ENCODE results near the gene ATP2B3.

Gene ATP2B3

GRCh38 chrX:153492543-153492942 is 24.9 kb upstream of the ATP2B3 start:
- Histone ChIP-seq H3K4me2 (no peak overlapping the region), H3K36me3 (ENCODE audit: insufficient read depth) (no peaks in the 10 kb centered on the region), H3K4me1 (ENCODE audit: low read depth, poor library complexity, severe bottlenecking) (no peaks in the 10 kb centered on the region), H2AFZ (ENCODE audit: low read depth) (no peak overlapping the region), H3K27me3 (ENCODE audit: insufficient read depth, low read depth) (peaks cover 15% of the 10 kb centered on the region; the same call in 1 of the 2 replicates), H3K27ac (no peak overlapping the region), H3K79me2 (ENCODE audit: insufficient read depth, low read depth) (no peaks in the 10 kb centered on the region), H4K20me1 (ENCODE audit: insufficient read depth) (no peaks in the 10 kb centered on the region), H3K4me3 (IDR thresholded peaks at IDR 0.05; ENCODE audit: insufficient read depth, low read depth, low read length) (no peak overlapping the region), H3K9ac (no peak overlapping the region)
- TF ChIP-seq CTCF (conservative IDR thresholded peaks at IDR 0.05; ENCODE audit: low read depth, low read length) = no peak

GRCh38 chrX:153493085-153493484 is 24.4 kb upstream of the ATP2B3 start:
- Histone ChIP-seq H3K27me3 (ENCODE audit: insufficient read depth, low read depth) (peaks cover 15% of the 10 kb centered on the region; the same call in 1 of the 2 replicates), H3K4me3 (IDR thresholded peaks at IDR 0.05; ENCODE audit: insufficient read depth, low read depth, low read length) (no peak overlapping the region), H3K79me2 (ENCODE audit: insufficient read depth, low read depth) (no peaks in the 10 kb centered on the region), H2AFZ (ENCODE audit: low read depth) (no peak overlapping the region), H4K20me1 (ENCODE audit: insufficient read depth) (no peaks in the 10 kb centered on the region), H3K4me2 (no peak overlapping the region), H3K9ac (no peak overlapping the region), H3K36me3 (ENCODE audit: insufficient read depth) (no peaks in the 10 kb centered on the region), H3K27ac (no peak overlapping the region), H3K4me1 (ENCODE audit: low read depth, poor library complexity, severe bottlenecking) (no peaks in the 10 kb centered on the region)
- no peak for TF ChIP-seq CTCF (conservative IDR thresholded peaks at IDR 0.05; ENCODE audit: low read depth, low read length)

GRCh38 chrX:153494061-153494460 is 23.4 kb upstream of the ATP2B3 start:
- H4K20me1 ChIP-seq (ENCODE audit: insufficient read depth) = no peaks in the 10 kb centered on the region
- no peak overlapping the region for H2AFZ ChIP-seq (ENCODE audit: low read depth)
- H3K79me2 ChIP-seq (ENCODE audit: insufficient read depth, low read depth) = no peaks in the 10 kb centered on the region
- no peak overlapping the region for H3K4me2 ChIP-seq
- H3K9ac ChIP-seq = no peak overlapping the region
- peaks cover 15% of the 10 kb centered on the region; the same call in 1 of the 2 replicates for H3K27me3 ChIP-seq (ENCODE audit: insufficient read depth, low read depth)
- no peaks in the 10 kb centered on the region for H3K4me1 ChIP-seq (ENCODE audit: low read depth, poor library complexity, severe bottlenecking)
- no peak overlapping the region for H3K27ac ChIP-seq
- no peak for TF ChIP-seq CTCF (conservative IDR thresholded peaks at IDR 0.05; ENCODE audit: low read depth, low read length)
- H3K4me3 ChIP-seq (IDR thresholded peaks at IDR 0.05; ENCODE audit: insufficient read depth, low read depth, low read length) = no peak overlapping the region
- H3K36me3 ChIP-seq (ENCODE audit: insufficient read depth) = no peaks in the 10 kb centered on the region

DNA sequence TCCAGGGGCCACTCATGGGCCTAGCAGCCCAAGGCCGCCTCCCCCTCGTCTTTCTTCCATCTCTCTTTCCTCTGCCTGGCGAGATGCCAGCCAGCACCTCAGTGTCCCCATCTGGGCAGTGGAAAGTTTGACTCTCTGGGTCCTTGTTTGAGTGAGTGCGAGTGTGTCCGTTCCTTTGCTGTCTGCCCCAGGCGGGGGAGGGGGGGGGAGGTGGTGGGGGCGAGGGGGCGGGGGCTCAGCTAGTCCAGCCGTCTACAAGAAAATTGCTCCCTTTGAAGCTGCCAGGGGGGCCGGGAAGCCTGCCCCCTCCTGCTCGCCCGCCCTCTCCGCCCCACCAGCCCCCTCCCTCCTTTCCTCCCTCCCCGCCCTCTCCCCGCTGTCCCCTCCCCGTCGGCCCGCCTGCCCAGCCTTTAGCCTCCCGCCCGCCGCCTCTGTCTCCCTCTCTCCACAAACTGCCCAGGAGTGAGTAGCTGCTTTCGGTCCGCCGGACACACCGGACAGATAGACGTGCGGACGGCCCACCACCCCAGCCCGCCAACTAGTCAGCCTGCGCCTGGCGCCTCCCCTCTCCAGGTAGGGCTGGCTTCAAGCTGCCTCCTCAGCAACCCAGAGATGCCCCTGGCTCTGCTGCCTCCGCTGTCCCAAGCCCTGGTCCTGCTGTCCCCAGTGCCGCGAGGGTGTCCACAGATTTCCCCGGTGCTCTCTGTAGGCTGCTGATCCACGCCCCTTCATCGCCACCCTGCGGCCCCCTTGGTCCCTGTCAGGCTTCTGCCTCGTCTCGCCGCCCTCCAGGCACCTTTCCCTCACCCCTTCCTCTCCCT is 22.7 kb upstream of the ATP2B3 start, which contains the start of gene BGN:
Gene BGN, plus strand, starts transcription at position 440 of the 821 bp plus-strand sequence. CDS start 9,652 bp downstream, outside the sequence.
- Histone ChIP-seq H3K36me3 (ENCODE audit: insufficient read depth) (no peaks in the 10 kb centered on the region), H3K9ac (no peak within 1 kb of the TSS), H3K4me2 (no peak within 1 kb of the TSS), H3K79me2 (ENCODE audit: insufficient read depth, low read depth) (no peaks in the 10 kb centered on the region), H3K4me3 (IDR thresholded peaks at IDR 0.05; ENCODE audit: insufficient read depth, low read depth, low read length) (no peak within 1 kb of the TSS), H2AFZ (ENCODE audit: low read depth) (no peak within 1 kb of the TSS), H3K27me3 (ENCODE audit: insufficient read depth, low read depth) (peaks cover 15% of the 10 kb centered on the region; the same call in 1 of the 2 replicates), H4K20me1 (ENCODE audit: insufficient read depth) (no peaks in the 10 kb centered on the region), H3K27ac (no peak within 1 kb of the TSS), H3K4me1 (ENCODE audit: low read depth, poor library complexity, severe bottlenecking) (no peaks in the 10 kb centered on the region)
- TF ChIP-seq CTCF (conservative IDR thresholded peaks at IDR 0.05; ENCODE audit: low read depth, low read length) = no peak

All from KMS-11 (cell line).